HG03469 (cell line): Measurements from ENCODE around the gene PNPLA7.

ENCODE experiments used
- ATAC-seq: cut with Tn5 transposase; IDR thresholded peaks from one replicate; pipeline ENCODE4 v1.9.1; 2021; ENCODE audit warnings: mild to moderate bottlenecking, moderate library complexity, moderate number of reproducible peaks; ENCODE audit not compliant: unreplicated experiment

PNPLA7 gene

GRCh38 chr9:137462986-137463930 is 86.9 kb downstream of the PNPLA7 start:
- ATAC-seq: no peak

GRCh38 chr9:137462396-137462985 is 87.7 kb downstream of the PNPLA7 start:
- ATAC-seq: no peak

- no peak for ATAC-seq
These were observed 88.4 kb downstream of the PNPLA7 start for GRCh38 chr9:137461663-137462395.

GRCh38 chr9:137461316-137461662 is 88.9 kb downstream of the PNPLA7 start:
- no peak for ATAC-seq

- ATAC-seq: no peak
These were observed 89.6 kb downstream of the PNPLA7 start for GRCh38 chr9:137460363-137461315.

GRCh38 chr9:137459601-137460362 is 90.4 kb downstream of the PNPLA7 start:
- no peak for ATAC-seq

- peak; percentile 43 for ATAC-seq
These were observed 91.0 kb downstream of the PNPLA7 start, which contains the start of gene NSMF for GRCh38 chr9:137459152-137459600. Gene NSMF, minus strand, starts transcription at chr9:137459334. Its CDS starts 232 bp downstream, at chr9:137459102.

GRCh38 chr9:137458194-137459151 is 91.7 kb downstream of the PNPLA7 start:
- peak; percentile 3 for ATAC-seq

- no peak for ATAC-seq
These were observed 92.6 kb downstream of the PNPLA7 start for GRCh38 chr9:137457406-137458193.

GRCh38 chr9:137456864-137457405 is 93.3 kb downstream of the PNPLA7 start:
- no peak for ATAC-seq

GRCh38 chr9:137456061-137456863 is 93.9 kb downstream of the PNPLA7 start:
- no peak for ATAC-seq

GRCh38 chr9:137455359-137455991 is 94.7 kb downstream of the PNPLA7 start:
- ATAC-seq: no peak

- no peak for ATAC-seq
These were observed 95.4 kb downstream of the PNPLA7 start for GRCh38 chr9:137454597-137455358.

- no peak for ATAC-seq
These were observed 96.0 kb downstream of the PNPLA7 start for GRCh38 chr9:137454145-137454596.

- no peak for ATAC-seq
These were observed 96.5 kb downstream of the PNPLA7 start for GRCh38 chr9:137453643-137454081.
